ENCODE results near the gene DPH6. TPM values are rescaled to one million over a fixed set of nuclear protein-coding genes. Genes with fewer than 3 reads are reported as not detected.
"Not testable (repeated sequence)": the region's sequence is repeated elsewhere in the genome, so short reads cannot be mapped to it uniquely, and the experiment has no call there.

DPH6 gene
- total RNA-seq, 1 donor from 2014 or later: 7.8 TPM

DNA sequence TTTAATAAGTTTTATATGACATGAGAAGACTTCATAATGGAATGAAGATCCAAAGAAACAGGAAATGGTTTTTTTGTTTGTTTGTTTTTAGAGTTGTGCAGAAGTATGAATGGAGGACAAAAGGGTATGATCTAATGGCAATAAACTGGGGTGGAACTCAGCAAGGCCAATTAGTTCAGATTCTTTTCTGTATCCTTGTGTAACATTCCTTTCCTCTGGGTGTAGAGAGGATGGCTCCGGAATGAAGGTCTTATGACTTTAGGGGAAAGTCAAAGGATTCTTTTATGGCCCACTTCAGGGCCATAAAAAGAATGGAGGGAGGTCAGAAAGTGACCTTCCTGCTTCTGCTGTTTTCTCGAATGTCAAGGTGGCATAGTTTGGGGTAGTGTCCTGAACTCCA, 152.6 kb downstream of the DPH6 start:
- peaks cover 6% of the 10 kb centered on the region for H3K36me3 Mint-ChIP-seq (ENCODE audit: low read depth)
- no peak for DNase-seq (ENCODE audit: low spot score)
- TF ChIP-seq, protein P1, sequence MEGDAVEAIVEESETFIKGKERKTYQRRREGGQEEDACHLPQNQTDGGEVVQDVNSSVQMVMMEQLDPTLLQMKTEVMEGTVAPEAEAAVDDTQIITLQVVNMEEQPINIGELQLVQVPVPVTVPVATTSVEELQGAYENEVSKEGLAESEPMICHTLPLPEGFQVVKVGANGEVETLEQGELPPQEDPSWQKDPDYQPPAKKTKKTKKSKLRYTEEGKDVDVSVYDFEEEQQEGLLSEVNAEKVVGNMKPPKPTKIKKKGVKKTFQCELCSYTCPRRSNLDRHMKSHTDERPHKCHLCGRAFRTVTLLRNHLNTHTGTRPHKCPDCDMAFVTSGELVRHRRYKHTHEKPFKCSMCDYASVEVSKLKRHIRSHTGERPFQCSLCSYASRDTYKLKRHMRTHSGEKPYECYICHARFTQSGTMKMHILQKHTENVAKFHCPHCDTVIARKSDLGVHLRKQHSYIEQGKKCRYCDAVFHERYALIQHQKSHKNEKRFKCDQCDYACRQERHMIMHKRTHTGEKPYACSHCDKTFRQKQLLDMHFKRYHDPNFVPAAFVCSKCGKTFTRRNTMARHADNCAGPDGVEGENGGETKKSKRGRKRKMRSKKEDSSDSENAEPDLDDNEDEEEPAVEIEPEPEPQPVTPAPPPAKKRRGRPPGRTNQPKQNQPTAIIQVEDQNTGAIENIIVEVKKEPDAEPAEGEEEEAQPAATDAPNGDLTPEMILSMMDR (IDR thresholded peaks at IDR 0.05): no peak
- peaks cover 17% of the 10 kb centered on the region for H3K9me3 Mint-ChIP-seq (ENCODE audit: low read depth)
- H3K27ac Mint-ChIP-seq (ENCODE audit: unreplicated experiment): no peak overlapping the region
- H3K4me1 Mint-ChIP-seq (ENCODE audit: low read depth): no peaks in the 10 kb centered on the region
- no peaks in the 10 kb centered on the region for H3K27me3 Mint-ChIP-seq (ENCODE audit: low read depth)
- no peak overlapping the region for H3K4me3 Mint-ChIP-seq (ENCODE audit: unreplicated experiment)

DNA sequence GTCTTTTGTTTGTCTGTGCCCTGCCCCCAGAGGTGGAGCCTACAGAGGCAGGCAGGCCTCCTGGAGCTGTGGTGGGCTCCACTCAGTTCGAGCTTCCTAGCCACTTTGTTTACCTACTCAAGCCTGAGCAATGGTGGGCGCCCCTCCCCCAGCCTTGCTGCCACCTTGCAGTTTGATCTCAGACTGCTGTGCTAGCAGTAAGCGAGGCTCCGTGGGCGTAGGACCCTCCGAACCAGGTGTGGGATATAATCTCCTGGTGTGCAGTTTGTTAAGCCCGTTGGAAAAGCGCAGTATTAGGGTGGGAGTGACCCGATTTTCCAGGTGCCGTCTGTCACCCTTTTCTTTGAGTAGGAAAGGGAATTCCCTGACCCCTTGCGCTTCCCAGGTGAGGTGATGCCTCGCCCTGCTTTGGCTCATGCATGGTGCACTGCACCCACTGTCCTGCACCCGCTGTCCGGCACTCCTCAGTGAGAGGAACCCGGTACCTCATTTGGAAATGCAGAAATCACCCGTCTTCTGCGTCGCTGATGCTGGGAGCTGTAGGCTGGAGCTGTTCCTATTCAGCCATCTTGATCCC, 154.5 kb downstream of the DPH6 start:
- peaks cover 20% of the 10 kb centered on the region for H3K9me3 Mint-ChIP-seq (ENCODE audit: low read depth)
- H3K36me3 Mint-ChIP-seq (ENCODE audit: low read depth); H3K27ac Mint-ChIP-seq (ENCODE audit: unreplicated experiment); H3K4me3 Mint-ChIP-seq (ENCODE audit: unreplicated experiment); H3K4me1 Mint-ChIP-seq (ENCODE audit: low read depth); H3K27me3 Mint-ChIP-seq (ENCODE audit: low read depth): not testable (repeated sequence)
- peak; percentile 64 for DNase-seq (ENCODE audit: low spot score)

DNA sequence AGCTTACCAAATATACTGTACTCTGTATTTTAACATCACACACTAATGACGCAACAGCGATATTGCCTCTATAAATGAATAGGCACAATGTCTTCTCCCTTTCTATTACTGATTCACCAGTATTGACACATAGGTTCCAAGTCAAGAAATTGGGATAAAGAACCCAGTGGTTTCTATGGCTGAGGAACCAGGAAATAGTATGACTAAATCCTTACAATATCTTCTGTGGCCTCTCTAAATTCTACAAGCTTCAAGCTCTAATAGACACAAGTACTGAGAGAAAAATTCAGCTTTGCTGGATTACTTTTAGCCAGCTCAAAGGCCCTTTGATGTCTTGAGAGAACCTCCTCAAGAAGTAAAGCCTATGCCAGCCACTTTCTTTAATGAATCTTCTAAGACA, 162.5 kb downstream of the DPH6 start:
- Mint-ChIP-seq H3K27ac (ENCODE audit: unreplicated experiment) (no peak overlapping the region), H3K9me3 (ENCODE audit: low read depth) (peaks cover 6% of the 10 kb centered on the region)
- TF ChIP-seq, protein P1 (IDR thresholded peaks at IDR 0.05): no peak

DNA sequence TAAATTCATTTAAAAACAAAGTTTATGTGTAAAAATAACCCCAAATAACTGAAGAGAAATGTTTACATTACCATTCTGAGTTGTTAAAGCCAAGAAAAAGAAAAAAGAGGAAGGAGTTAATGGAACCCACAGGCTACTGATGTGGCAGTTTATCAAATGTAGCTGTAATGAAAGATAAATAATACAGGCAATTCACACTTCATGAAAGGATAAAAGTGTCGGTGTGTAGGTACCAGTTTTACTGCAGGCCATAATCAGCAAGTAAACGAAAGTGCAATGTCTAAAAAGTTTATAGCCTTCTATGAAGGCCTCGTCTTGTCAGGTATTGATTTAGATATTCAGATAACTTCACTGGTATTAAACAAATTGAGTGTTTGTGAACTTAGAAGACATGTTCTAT, 164.6 kb downstream of the DPH6 start:
- Mint-ChIP-seq H3K36me3 (ENCODE audit: low read depth) (no peaks in the 10 kb centered on the region), H3K4me1 (ENCODE audit: low read depth) (peaks cover 8% of the 10 kb centered on the region), H3K27ac (ENCODE audit: unreplicated experiment) (no peak overlapping the region), H3K4me3 (ENCODE audit: unreplicated experiment) (no peak overlapping the region), H3K27me3 (ENCODE audit: low read depth) (no peaks in the 10 kb centered on the region), H3K9me3 (ENCODE audit: low read depth) (peaks cover 5% of the 10 kb centered on the region)
- TF ChIP-seq, protein P1 (IDR thresholded peaks at IDR 0.05): no peak
- DNase-seq (ENCODE audit: low spot score): no peak

More for the DNA sequence above, 162.5 kb downstream of the DPH6 start:
- Mint-ChIP-seq H3K27me3 (ENCODE audit: low read depth) (no peaks in the 10 kb centered on the region), H3K36me3 (ENCODE audit: low read depth) (no peaks in the 10 kb centered on the region), H3K4me1 (ENCODE audit: low read depth) (peaks cover 8% of the 10 kb centered on the region), H3K4me3 (ENCODE audit: unreplicated experiment) (no peak overlapping the region)
- no peak for DNase-seq (ENCODE audit: low spot score)

DNA sequence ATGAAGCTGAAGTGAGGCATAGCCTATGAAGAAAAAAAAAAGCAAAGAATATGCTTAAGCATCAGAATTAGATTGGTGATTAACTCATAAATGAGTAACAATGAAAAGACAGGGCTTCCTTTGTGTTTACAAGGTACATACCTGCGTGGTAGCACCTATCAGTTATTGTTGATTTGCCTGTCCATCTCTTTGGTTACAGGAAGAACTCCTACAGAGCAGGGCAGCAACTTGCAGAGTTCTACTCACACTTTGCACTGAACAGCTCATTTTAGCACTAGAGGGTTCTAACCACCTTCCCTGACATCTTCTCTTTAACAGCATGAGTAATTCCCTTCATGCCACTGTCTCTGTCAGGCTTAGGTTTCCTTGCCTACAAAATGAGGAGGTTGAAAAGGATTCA, 166.0 kb downstream of the DPH6 start:
- peaks cover 2% of the 10 kb centered on the region for H3K9me3 Mint-ChIP-seq (ENCODE audit: low read depth)
- H3K27me3 Mint-ChIP-seq (ENCODE audit: low read depth): no peaks in the 10 kb centered on the region
- TF ChIP-seq, protein P1 (IDR thresholded peaks at IDR 0.05): no peak
- no peaks in the 10 kb centered on the region for H3K36me3 Mint-ChIP-seq (ENCODE audit: low read depth)
- H3K4me3 Mint-ChIP-seq (ENCODE audit: unreplicated experiment): no peak overlapping the region
- peaks cover 8% of the 10 kb centered on the region for H3K4me1 Mint-ChIP-seq (ENCODE audit: low read depth)
- no peak for DNase-seq (ENCODE audit: low spot score)
- H3K27ac Mint-ChIP-seq (ENCODE audit: unreplicated experiment): no peak overlapping the region

DNA sequence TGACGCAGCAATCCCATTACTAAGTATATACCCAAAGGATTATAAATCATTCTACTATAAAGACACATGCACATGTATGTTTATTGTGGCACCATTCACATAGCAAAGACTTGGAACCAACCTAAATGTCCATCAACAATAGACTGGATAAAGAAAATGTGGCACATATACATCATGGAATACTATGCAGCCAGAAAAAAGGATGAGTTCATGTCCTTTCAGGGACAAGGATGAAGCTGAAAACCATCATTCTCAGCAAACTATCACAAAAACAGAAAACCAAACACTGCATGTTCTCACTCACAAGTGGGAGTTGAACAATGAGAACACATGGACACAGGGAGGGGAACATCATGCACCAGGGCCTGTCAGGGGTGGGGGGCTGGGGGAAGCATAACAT, 167.5 kb downstream of the DPH6 start:
- H3K27ac Mint-ChIP-seq (ENCODE audit: unreplicated experiment); DNase-seq (ENCODE audit: low spot score); H3K4me1 Mint-ChIP-seq (ENCODE audit: low read depth); H3K27me3 Mint-ChIP-seq (ENCODE audit: low read depth); H3K36me3 Mint-ChIP-seq (ENCODE audit: low read depth); H3K4me3 Mint-ChIP-seq (ENCODE audit: unreplicated experiment); H3K9me3 Mint-ChIP-seq (ENCODE audit: low read depth): not testable (repeated sequence)
